Subcutaneous adipose tissue (tissue), 4 donors: ENCODE measurements around the gene DLEC1. TPM values are rescaled to one million over a fixed set of nuclear protein-coding genes. Genes with fewer than 3 reads are reported as not detected.

ENCODE experiments used
- CTCF ChIP-seq: fragments of 450-650 bp; IDR thresholded peaks from one replicate; pipeline ENCODE4 v1.5.1; 2016; ENCODE audit warnings: low read depth, mild to moderate bottlenecking, control low read depth, antibody characterized with exemption, moderate library complexity
- total RNA-seq, 4 donors: library from RNA; depleted of rRNA; stranded (reverse); fragments of >200 nt; gene quantifications; one replicate each; pipeline ENCODE4 v1.1.0, GENCODE V29; 2016

DLEC1 gene
- total RNA-seq, 4 donors from 2014 or later: 0.85 to 1.3 (median 1.2) TPM

GRCh38 chr3:38130631-38131065 is 91.6 kb downstream of the DLEC1 start:
- no peak for TF ChIP-seq CTCF

GRCh38 chr3:38131621-38132369 is 92.8 kb downstream of the DLEC1 start:
- TF ChIP-seq CTCF: no peak

GRCh38 chr3:38133209-38133556 is 94.2 kb downstream of the DLEC1 start:
- TF ChIP-seq CTCF: no peak

- TF ChIP-seq CTCF: no peak
Observed at GRCh38 chr3:38133557-38134405, 94.8 kb downstream of the DLEC1 start.

- no peak for TF ChIP-seq CTCF
Observed at GRCh38 chr3:38136393-38136776, 97.4 kb downstream of the DLEC1 start.

GRCh38 chr3:38136777-38137614 is 98.0 kb downstream of the DLEC1 start, which contains the start of gene ACAA1:
Gene ACAA1 (minus strand): TSS chr3:38137127. CDS start chr3:38137035, 92 bp downstream.
- TF ChIP-seq CTCF: no peak
